Neural cell (in vitro differentiated cells): Measurements from ENCODE around the gene GABRG3. TPM values are rescaled to one million over a fixed set of nuclear protein-coding genes. Genes with fewer than 3 reads are reported as not detected.

ENCODE experiments used
- H2AFZ ChIP-seq: fragments of 200-600, 300-800 bp; sonication (generic), shearing (Covaris generic); 2 replicates; pipeline ENCODE4 v1.6.0; 2014; ENCODE audit warnings: low read depth, mild to moderate bottlenecking, antibody characterized with exemption, low read length, moderate library complexity
- H3F3A ChIP-seq: fragments of 200-600 bp; shearing (Covaris generic); 2 replicates; pipeline ENCODE4 v1.6.1; 2016; ENCODE audit warnings: mild to moderate bottlenecking, moderate library complexity, mixed read lengths, antibody characterized with exemption, low read length; ENCODE audit not compliant: insufficient read depth, poor library complexity, severe bottlenecking
- H3K27ac ChIP-seq: fragments of 200-600, 300-800 bp; sonication (generic), shearing (Covaris generic); 2 replicates; pipeline ENCODE4 v1.5.1; 2014; ENCODE audit warnings: mild to moderate bottlenecking, low read length, moderate library complexity
- H3K27me3 ChIP-seq: fragments of 300-800, 200-600 bp; sonication (generic), shearing (Covaris generic); 2 replicates; pipeline ENCODE4 v1.6.0; 2014; ENCODE audit warnings: mild to moderate bottlenecking, low read depth, low read length, moderate library complexity; ENCODE audit not compliant: insufficient read depth
- H3K36me3 ChIP-seq: fragments of 300-800, 200-600 bp; sonication (generic), shearing (Covaris generic); 2 replicates; pipeline ENCODE4 v1.5.1; 2014; ENCODE audit warnings: mild to moderate bottlenecking, antibody characterized with exemption, low read length, moderate library complexity; ENCODE audit not compliant: insufficient read depth
- H3K4me2 ChIP-seq: fragments of 300-800, 200-600 bp; sonication (generic), shearing (Covaris generic); 2 replicates; pipeline ENCODE4 v1.6.0; 2014; ENCODE audit warnings: mild to moderate bottlenecking, low read length
- H3K4me3 ChIP-seq: fragments of 300-800, 200-600 bp; sonication (generic), shearing (Covaris generic); 2 replicates; pipeline ENCODE4 v1.5.1; 2014; ENCODE audit warnings: mild to moderate bottlenecking, low read length, moderate library complexity
- H3K79me2 ChIP-seq: fragments of 200-600 bp; shearing (Covaris generic); replicated peaks from 2 replicates; pipeline ENCODE4 v1.6.0; 2014; ENCODE audit warnings: mild to moderate bottlenecking, low read length, moderate library complexity; ENCODE audit not compliant: insufficient read depth
- H3K9ac ChIP-seq: fragments of 300-800, 200-600 bp; sonication (generic), shearing (Covaris generic); 2 replicates; pipeline ENCODE4 v1.6.1; 2016; ENCODE audit warnings: mild to moderate bottlenecking, low read length, mixed read lengths
- H3K9me2 ChIP-seq: fragments of 200-600 bp; shearing (Covaris generic); 2 replicates; pipeline ENCODE4 v1.6.1; 2016; ENCODE audit warnings: mild to moderate bottlenecking, low read length, mixed read lengths; ENCODE audit not compliant: insufficient read depth
- H3K9me3 ChIP-seq: fragments of 200-600, 300-800 bp; sonication (generic), shearing (Covaris generic); 2 replicates; pipeline ENCODE4 v1.6.1; 2016; ENCODE audit warnings: mild to moderate bottlenecking, mixed run types, low read length, moderate library complexity, mixed read lengths
- H4K20me1 ChIP-seq: fragments of 200-600 bp; shearing (Covaris generic); 2 replicates; pipeline ENCODE4 v1.6.1; 2016; ENCODE audit warnings: mild to moderate bottlenecking, mixed run types; ENCODE audit not compliant: insufficient read depth
- EP300 ChIP-seq: fragments of 450-650 bp; conservative IDR thresholded peaks from 2 replicates; pipeline ENCODE4 v1.6.1; 2014; ENCODE audit warnings: antibody characterized with exemption, mild to moderate bottlenecking, moderate library complexity; ENCODE audit not compliant: poor library complexity, severe bottlenecking
- EZH2 ChIP-seq: fragments of 200-600, 300-800 bp; shearing (Covaris generic), sonication (generic); IDR thresholded peaks from 2 replicates; pipeline ENCODE4 v1.6.1; 2014; ENCODE audit warnings: antibody characterized with exemption, low read length, borderline replicate concordance, mild to moderate bottlenecking; ENCODE audit not compliant: insufficient read depth, poor library complexity, severe bottlenecking
- MXI1 ChIP-seq: fragments of 450-650 bp; conservative IDR thresholded peaks from 2 replicates; pipeline ENCODE4 v1.6.1; 2014; ENCODE audit warnings: antibody characterized with exemption, mild to moderate bottlenecking; ENCODE audit not compliant: poor library complexity, severe bottlenecking
- POLR2AphosphoS5 ChIP-seq: IDR thresholded peaks from 2 replicates; pipeline ENCODE4 v1.6.1; 2012
- RAD21 ChIP-seq: fragments of 450-650 bp; conservative IDR thresholded peaks from 2 replicates; pipeline ENCODE4 v1.6.1; 2014; ENCODE audit warnings: antibody characterized with exemption, mild to moderate bottlenecking, moderate library complexity
- SMC3 ChIP-seq: fragments of 450-650 bp; conservative IDR thresholded peaks from 2 replicates; pipeline ENCODE4 v1.6.1; 2014; ENCODE audit warnings: antibody characterized with exemption, mild to moderate bottlenecking, moderate library complexity; ENCODE audit not compliant: poor library complexity
- TAF1 ChIP-seq: IDR thresholded peaks from 2 replicates; pipeline ENCODE4 v1.6.1; 2012; ENCODE audit warnings: low read depth
- polyA plus RNA-seq: library from polyadenylated mRNA; depleted of rRNA; stranded (reverse); fragments of >200 nt; gene quantifications from 2 replicates; pipeline ENCODE4 v1.2.3, GENCODE V29; 2014
- TF ChIP-seq, protein P1 (sequence below): fragments of 450-650 bp; IDR thresholded peaks from 2 replicates; pipeline ENCODE4 v1.5.1; 2014; ENCODE audit warnings: antibody characterized with exemption, mild to moderate bottlenecking, moderate library complexity; ENCODE audit not compliant: poor library complexity, severe bottlenecking
- TF ChIP-seq, protein P2 (sequence below): IDR thresholded peaks from 2 replicates; pipeline ENCODE4 v1.6.1; 2012; ENCODE audit warnings: borderline replicate concordance

Gene GABRG3
- polyA plus RNA-seq, 1 donor from 2014 or later: 1.2 TPM

DNA sequence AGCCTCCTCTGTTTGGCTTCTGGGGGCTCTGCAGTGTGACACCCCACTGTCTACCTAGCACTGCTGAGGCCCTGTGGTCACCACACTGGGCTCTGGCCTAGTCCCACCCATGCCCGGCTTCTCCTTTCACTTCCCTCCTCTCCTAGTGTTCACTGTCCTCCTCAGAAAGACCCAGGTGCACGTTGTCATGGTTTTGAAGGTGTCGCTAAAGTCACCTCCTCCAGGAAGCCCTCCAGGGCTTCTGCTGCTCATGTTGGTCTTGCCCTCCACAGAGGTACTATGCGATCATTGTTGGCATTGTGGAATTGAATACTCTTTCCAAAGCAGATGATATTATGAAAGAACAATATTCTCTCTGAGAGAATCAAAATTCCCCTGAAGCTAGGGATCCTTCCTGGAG is 163.5 kb downstream of the GABRG3 start:
- Histone ChIP-seq H3K79me2 (no peaks in the 10 kb centered on the region), H3K4me3 (no peak overlapping the region), H3K4me2 (no peak overlapping the region), H3K27ac (no peak overlapping the region), H4K20me1 (no peaks in the 10 kb centered on the region), H3K27me3 (no peaks in the 10 kb centered on the region), H3K36me3 (no peaks in the 10 kb centered on the region), H3K9ac (no peak overlapping the region), H2AFZ (no peak overlapping the region), H3F3A (no peaks in the 10 kb centered on the region), H3K9me2 (no peaks in the 10 kb centered on the region), H3K9me3 (no peaks in the 10 kb centered on the region)
- no peak for TF ChIP-seq RAD21
- no peak for TF ChIP-seq EZH2
- TF ChIP-seq MXI1: no peak
- no peak for TF ChIP-seq EP300
- no peak for TF ChIP-seq TAF1
- TF ChIP-seq, protein P1, sequence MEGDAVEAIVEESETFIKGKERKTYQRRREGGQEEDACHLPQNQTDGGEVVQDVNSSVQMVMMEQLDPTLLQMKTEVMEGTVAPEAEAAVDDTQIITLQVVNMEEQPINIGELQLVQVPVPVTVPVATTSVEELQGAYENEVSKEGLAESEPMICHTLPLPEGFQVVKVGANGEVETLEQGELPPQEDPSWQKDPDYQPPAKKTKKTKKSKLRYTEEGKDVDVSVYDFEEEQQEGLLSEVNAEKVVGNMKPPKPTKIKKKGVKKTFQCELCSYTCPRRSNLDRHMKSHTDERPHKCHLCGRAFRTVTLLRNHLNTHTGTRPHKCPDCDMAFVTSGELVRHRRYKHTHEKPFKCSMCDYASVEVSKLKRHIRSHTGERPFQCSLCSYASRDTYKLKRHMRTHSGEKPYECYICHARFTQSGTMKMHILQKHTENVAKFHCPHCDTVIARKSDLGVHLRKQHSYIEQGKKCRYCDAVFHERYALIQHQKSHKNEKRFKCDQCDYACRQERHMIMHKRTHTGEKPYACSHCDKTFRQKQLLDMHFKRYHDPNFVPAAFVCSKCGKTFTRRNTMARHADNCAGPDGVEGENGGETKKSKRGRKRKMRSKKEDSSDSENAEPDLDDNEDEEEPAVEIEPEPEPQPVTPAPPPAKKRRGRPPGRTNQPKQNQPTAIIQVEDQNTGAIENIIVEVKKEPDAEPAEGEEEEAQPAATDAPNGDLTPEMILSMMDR: no peak
- no peak for TF ChIP-seq SMC3
- TF ChIP-seq, protein P2, sequence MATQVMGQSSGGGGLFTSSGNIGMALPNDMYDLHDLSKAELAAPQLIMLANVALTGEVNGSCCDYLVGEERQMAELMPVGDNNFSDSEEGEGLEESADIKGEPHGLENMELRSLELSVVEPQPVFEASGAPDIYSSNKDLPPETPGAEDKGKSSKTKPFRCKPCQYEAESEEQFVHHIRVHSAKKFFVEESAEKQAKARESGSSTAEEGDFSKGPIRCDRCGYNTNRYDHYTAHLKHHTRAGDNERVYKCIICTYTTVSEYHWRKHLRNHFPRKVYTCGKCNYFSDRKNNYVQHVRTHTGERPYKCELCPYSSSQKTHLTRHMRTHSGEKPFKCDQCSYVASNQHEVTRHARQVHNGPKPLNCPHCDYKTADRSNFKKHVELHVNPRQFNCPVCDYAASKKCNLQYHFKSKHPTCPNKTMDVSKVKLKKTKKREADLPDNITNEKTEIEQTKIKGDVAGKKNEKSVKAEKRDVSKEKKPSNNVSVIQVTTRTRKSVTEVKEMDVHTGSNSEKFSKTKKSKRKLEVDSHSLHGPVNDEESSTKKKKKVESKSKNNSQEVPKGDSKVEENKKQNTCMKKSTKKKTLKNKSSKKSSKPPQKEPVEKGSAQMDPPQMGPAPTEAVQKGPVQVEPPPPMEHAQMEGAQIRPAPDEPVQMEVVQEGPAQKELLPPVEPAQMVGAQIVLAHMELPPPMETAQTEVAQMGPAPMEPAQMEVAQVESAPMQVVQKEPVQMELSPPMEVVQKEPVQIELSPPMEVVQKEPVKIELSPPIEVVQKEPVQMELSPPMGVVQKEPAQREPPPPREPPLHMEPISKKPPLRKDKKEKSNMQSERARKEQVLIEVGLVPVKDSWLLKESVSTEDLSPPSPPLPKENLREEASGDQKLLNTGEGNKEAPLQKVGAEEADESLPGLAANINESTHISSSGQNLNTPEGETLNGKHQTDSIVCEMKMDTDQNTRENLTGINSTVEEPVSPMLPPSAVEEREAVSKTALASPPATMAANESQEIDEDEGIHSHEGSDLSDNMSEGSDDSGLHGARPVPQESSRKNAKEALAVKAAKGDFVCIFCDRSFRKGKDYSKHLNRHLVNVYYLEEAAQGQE: no peak
- TF ChIP-seq POLR2AphosphoS5: no peak

GRCh38 chr15:27135151-27135550 is 164.2 kb downstream of the GABRG3 start:
- no peaks in the 10 kb centered on the region for H3K79me2 ChIP-seq
- no peak overlapping the region for H3K9ac ChIP-seq
- no peak overlapping the region for H3K4me3 ChIP-seq
- H3K27ac ChIP-seq: no peak overlapping the region
- no peaks in the 10 kb centered on the region for H3K9me3 ChIP-seq
- TF ChIP-seq MXI1 (no peak), EZH2 (no peak), TAF1 (no peak), SMC3 (no peak), EP300 (no peak), POLR2AphosphoS5 (no peak), RAD21 (no peak)
- TF ChIP-seq, protein P1: no peak
- TF ChIP-seq, protein P2: no peak
- no peaks in the 10 kb centered on the region for H3F3A ChIP-seq
- H3K4me2 ChIP-seq: no peak overlapping the region
- no peaks in the 10 kb centered on the region for H4K20me1 ChIP-seq
- H3K9me2 ChIP-seq: no peaks in the 10 kb centered on the region
- H3K36me3 ChIP-seq: no peaks in the 10 kb centered on the region
- H3K27me3 ChIP-seq: no peaks in the 10 kb centered on the region
- H2AFZ ChIP-seq: no peak overlapping the region
